Measurements from ENCODE around the gene AGBL4.

- no peak for TF ChIP-seq POLR2A (IDR thresholded peaks at IDR 0.05; ENCODE audit: low read depth, low read length)
- TF ChIP-seq CTCF (conservative IDR thresholded peaks at IDR 0.05; ENCODE audit: low read depth, low read length) = no peak
- TF ChIP-seq SMC3 (IDR thresholded peaks at IDR 0.05; ENCODE audit: low read depth, low read length) = no peak
- TF ChIP-seq RFX5 (IDR thresholded peaks at IDR 0.05; ENCODE audit: low read depth, low read length) = no peak
- TF ChIP-seq MAZ (IDR thresholded peaks at IDR 0.05; ENCODE audit: borderline replicate concordance, low read depth, low read length) = no peak
- TF ChIP-seq FOS (IDR thresholded peaks at IDR 0.05; ENCODE audit: low read depth, low read length) = no peak
- no peak for TF ChIP-seq USF2 (IDR thresholded peaks at IDR 0.05; ENCODE audit: low read depth, low read length)
- TF ChIP-seq RAD21 (IDR thresholded peaks at IDR 0.05; ENCODE audit: low read length) = no peak
- no peak for TF ChIP-seq BHLHE40 (IDR thresholded peaks at IDR 0.05; ENCODE audit: low read depth, low read length)
- TF ChIP-seq CEBPB (IDR thresholded peaks at IDR 0.05; ENCODE audit: low read depth, low read length) = no peak
- no peak for TF ChIP-seq NFE2L2 (IDR thresholded peaks at IDR 0.05; ENCODE audit: low read depth, low read length)
- no peak for TF ChIP-seq ELK1 (IDR thresholded peaks at IDR 0.05; ENCODE audit: borderline replicate concordance, low read depth, low read length)
- no peak for TF ChIP-seq MXI1 (IDR thresholded peaks at IDR 0.05; ENCODE audit: borderline replicate concordance, low read depth, low read length)
- TF ChIP-seq CHD1 (IDR thresholded peaks at IDR 0.05; ENCODE audit: low read depth, low read length) = no peak
Measured at GRCh38 chr1:48676822-48677221, 1346.9 kb downstream of the AGBL4 start.
